HG03135 (cell line): ENCODE results near the gene DGKG.

Source experiments
- ATAC-seq: cut with Tn5 transposase; IDR thresholded peaks from one replicate; pipeline ENCODE4 v1.9.1; 2021; ENCODE audit warnings: mild to moderate bottlenecking, moderate library complexity; ENCODE audit not compliant: unreplicated experiment

Gene DGKG

GRCh38 chr3:186368176-186368575, 6.1 kb upstream of the DGKG start:
- ATAC-seq: no peak

GRCh38 chr3:186367631-186368030, 5.6 kb upstream of the DGKG start:
- no peak for ATAC-seq

DNA sequence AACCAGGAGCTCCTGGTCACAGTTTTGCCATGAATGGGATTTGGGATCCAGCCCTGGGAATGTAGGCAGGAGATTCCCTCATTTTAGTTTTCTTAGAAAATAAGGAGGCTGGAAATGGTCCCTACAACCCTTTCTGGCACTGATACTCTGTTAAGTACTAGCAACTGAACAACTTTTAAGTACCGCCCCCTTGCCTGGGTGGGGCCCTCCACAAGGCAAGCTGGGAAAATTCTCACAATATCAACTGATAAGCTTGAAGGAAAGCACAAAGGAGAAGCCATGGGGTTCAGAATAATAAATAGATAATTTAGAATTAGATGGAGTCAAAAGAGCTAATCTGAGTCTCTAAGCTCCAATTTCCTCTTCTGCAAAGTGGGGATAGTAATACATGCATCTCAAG, 4.2 kb upstream of the DGKG start:
- ATAC-seq: no peak

GRCh38 chr3:186365202-186365974, 3.4 kb upstream of the DGKG start:
- no peak for ATAC-seq

DNA sequence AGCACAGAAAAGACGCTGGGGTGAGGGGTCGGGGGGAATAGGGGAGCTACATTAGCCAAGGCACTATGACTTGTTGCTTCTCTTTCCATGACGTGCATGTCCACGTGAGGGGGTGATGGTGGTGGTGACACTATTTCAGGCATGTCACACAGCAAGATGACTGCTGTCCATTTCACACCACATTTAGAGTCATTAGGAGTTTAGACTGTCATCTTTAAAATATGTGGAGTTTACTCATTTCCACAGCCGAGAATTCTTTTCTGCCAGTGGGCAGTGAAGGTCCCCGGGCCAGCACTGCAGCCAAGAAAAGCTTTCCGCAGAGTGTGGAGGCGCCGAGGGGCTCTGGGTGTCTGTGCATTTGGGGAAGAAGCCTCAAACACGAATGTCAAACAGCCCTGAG, 954 bp upstream of the DGKG start:
- ATAC-seq: no peak

DNA sequence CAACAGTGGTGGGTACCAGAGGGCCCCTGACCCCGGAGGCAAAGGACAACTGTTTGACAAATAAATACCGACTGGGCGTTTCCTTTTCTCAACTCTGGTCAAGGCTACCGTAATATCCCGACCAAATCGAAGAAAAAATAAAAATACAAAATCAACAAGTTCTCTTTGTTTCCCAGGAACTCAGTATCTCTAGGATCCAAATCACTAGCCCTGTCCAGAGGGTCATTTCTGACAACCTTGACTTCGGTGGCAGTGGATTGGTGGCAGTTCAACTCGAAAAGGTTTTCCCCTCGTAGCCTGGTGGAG, 456 bp upstream of the DGKG start:
- no peak for ATAC-seq

DNA sequence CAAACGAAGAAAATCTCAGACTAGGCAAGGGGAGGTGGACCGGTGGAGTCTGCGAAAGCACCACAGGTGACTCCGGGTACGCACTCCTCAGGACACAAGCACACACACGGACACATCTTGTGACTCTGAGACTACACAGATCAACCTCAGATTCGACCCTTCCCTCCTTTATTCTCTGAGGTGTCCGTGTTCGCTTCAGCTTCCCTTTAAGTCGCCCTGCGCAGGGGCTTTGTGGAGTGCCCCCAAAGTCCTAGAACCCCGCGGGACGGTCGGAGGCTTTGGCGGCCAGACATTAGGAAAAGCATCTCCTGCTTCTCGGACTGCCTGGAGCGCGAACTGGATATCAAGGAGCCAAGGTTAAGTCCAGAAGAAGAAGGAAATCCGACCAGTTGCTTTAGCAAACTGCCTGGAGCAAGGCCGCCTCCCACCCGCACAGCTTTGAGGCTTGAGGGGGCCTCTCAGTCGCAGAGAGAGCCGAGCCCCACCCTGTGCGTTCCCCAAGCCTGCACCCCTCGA, 730 bp downstream of the DGKG start:
- no peak for ATAC-seq

- no peak for ATAC-seq
Observed at GRCh38 chr3:186360779-186361178, 1.3 kb downstream of the DGKG start.

- ATAC-seq: no peak
Observed at GRCh38 chr3:186359078-186359477, 3.0 kb downstream of the DGKG start.

DNA sequence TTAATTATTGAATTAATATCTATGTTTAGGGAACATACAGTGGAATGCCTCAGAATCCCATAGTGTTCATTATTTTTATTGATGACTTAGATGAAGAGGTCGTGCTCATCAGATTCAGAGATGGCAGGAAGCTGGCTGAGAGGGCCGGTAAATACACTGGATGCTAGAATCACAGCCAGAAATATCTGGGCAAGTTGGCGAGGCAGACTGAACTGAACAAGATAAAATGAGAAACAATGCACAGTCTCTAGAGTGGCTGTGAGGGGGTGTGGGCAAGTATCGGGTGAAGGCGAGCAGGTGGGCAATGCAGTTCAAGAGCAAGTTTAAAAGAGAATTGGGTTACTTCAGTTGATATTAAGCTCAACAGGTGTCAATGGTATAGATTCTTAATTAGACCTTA, 5.9 kb downstream of the DGKG start:
- ATAC-seq: no peak

DNA sequence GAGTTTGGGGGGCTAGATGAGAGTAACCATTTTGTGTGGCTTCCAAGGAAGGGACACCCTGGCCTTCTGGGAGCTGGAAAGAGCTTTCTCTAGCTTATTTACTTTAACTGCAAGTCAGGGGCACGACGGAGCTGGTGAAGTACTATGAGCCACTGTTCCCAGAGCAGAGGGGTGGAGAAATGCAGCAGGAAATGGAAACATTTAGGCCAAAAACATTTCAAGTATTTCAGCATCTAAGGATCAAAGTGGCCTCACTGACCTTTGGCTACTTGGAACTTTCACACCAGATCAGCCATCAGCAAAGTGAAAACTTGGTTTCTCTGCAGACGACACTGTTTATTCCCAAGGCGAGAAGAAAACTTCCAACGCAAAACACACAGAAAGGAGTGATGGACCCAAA, 7.9 kb downstream of the DGKG start:
- no peak for ATAC-seq

GRCh38 chr3:186352369-186352768, 9.7 kb downstream of the DGKG start:
- no peak for ATAC-seq

DNA sequence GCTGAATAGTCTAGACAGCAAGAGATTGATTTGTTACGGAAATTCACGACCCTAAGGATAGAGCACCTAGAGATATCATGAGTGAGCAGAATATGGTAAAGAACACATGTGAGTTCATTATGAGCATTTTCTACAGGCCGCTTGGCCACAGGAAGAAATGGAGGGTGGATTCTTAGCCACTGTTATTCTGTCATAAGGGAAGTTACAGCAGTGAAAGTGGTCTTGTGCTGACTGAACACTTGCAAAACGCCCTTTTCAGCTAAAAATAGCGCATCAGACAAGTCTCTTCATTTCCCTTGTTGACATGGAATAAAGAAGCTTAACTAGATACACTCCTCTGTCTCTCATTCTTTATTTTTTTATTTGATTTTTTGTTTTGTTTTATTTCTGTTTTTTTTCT, 19.8 kb downstream of the DGKG start:
- ATAC-seq: no peak

- ATAC-seq: no peak
Observed at GRCh38 chr3:186340204-186340603, 21.8 kb downstream of the DGKG start.

GRCh38 chr3:186339180-186339918, 22.7 kb downstream of the DGKG start:
- no peak for ATAC-seq

GRCh38 chr3:186333256-186333655, 28.8 kb downstream of the DGKG start:
- ATAC-seq: no peak

GRCh38 chr3:186330772-186331460, 31.1 kb downstream of the DGKG start:
- ATAC-seq: no peak

DNA sequence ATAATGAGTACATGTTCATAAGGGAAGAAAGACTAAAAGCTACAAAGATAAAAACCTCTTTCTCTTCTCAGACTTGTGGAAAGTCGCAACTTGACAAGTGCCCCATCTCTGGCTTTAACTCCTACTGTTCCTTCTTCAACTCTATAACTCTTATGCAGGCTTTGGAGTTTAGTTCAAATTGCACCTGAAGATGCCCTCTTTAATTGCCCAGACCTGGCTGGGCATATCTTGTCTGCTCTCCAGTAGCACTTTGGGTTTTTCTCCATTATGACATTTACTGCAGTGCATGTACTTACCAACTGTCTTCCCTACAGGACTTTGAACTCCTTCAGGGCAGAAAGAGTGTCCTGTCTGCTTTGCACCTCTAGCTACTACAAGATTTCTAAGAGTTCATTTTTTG, 32.4 kb downstream of the DGKG start:
- no peak for ATAC-seq

DNA sequence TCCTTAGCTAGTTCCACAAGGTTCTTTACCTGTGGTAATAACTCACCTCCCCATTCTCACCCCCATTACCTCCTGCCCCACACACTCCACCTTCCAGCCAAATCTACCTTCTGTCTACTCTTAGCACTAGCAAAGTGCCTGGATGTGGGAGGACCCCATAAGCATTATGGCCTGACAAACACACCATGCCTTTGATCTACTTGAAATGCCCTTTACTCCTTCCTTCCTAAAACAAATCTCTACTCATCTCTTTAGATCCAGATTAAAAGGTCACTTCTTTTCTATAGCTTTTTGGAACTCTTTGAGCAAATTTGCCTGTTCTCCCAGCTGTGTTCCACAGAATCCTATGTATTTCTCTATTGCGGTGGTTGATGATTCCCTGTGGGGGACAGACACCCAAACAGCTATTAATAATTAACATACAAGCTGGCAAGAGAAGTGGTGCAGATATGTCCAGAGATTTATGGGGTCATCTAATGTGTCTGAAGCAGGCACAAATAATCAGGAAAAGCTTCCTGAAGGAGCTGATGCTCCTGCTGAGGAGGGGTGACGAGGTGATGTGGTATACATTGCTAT, 34.0 kb downstream of the DGKG start:
- no peak for ATAC-seq

DNA sequence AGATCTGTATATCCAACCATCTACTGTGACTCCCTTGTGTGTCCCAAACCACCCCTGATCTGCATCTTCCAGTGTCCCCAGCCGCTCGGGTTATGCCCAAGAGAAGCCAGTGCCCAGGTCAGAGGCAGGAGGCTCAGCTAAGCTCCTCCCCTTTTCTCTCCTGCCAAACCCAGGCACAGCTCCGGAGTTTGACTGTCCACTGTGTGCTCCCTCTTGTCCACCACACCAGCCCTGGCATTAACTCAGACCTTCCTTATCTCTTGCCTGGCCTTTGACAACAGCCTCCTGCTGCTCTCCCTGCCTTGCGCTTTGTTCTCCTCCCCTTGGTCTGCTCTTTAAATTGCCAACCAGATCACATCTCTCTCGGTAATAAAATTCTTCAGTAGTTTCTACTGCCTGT, 39.3 kb downstream of the DGKG start:
- no peak for ATAC-seq

GRCh38 chr3:186321746-186322145, 40.3 kb downstream of the DGKG start:
- ATAC-seq: no peak
